Activated naive CD4-positive, alpha-beta T cell (primary cell): Measurements from ENCODE around the gene MTCL1.

Source experiments
- DNase-seq, 4 experiments: peaks; one replicate each; lab custom pipeline; 2025; lab: John Stamatoyannopoulos, UW

The MTCL1 gene

GRCh38 chr18:8713691-8714090 is 8.3 kb downstream of the MTCL1 start:
- no peak for DNase-seq

- DNase-seq: no peak
These were observed 10.2 kb downstream of the MTCL1 start for GRCh38 chr18:8715599-8715998.

GRCh38 chr18:8717011-8717770 is 11.8 kb downstream of the MTCL1 start:
- DNase-seq: no peak

- DNase-seq: no peak
These were observed 13.1 kb downstream of the MTCL1 start for GRCh38 chr18:8718401-8718913.

GRCh38 chr18:8719192-8719591 is 13.8 kb downstream of the MTCL1 start:
- DNase-seq: no peak

- no peak for DNase-seq
These were observed 14.8 kb downstream of the MTCL1 start for GRCh38 chr18:8720141-8720540.

GRCh38 chr18:8721094-8721669 is 15.8 kb downstream of the MTCL1 start:
- no peak for DNase-seq

GRCh38 chr18:8721716-8722115 is 16.4 kb downstream of the MTCL1 start:
- no peak for DNase-seq

GRCh38 chr18:8722946-8723820 is 17.8 kb downstream of the MTCL1 start:
- no peak for DNase-seq

GRCh38 chr18:8724452-8724851 is 19.1 kb downstream of the MTCL1 start:
- no peak for DNase-seq

GRCh38 chr18:8726281-8726680 is 20.9 kb downstream of the MTCL1 start:
- no peak for DNase-seq

- DNase-seq: no peak
These were observed 21.8 kb downstream of the MTCL1 start for GRCh38 chr18:8726963-8727705.

GRCh38 chr18:8730080-8730827 is 24.9 kb downstream of the MTCL1 start:
- no peak for DNase-seq

- no peak for DNase-seq
These were observed 27.3 kb downstream of the MTCL1 start for GRCh38 chr18:8732442-8733360.

GRCh38 chr18:8734496-8734895 is 29.1 kb downstream of the MTCL1 start:
- no peak for DNase-seq

- no peak for DNase-seq
These were observed 29.9 kb downstream of the MTCL1 start for GRCh38 chr18:8735274-8735673.

- DNase-seq: no peak
These were observed 35.8 kb downstream of the MTCL1 start for GRCh38 chr18:8741117-8741516.

- no peak for DNase-seq
These were observed 36.2 kb downstream of the MTCL1 start for GRCh38 chr18:8741532-8741931.

- no peak for DNase-seq
These were observed 37.3 kb downstream of the MTCL1 start for GRCh38 chr18:8742387-8743361.
